Transverse colon (tissue), 4 donors: ENCODE measurements around the gene POU5F1. TPM values are rescaled to one million over a fixed set of nuclear protein-coding genes. Genes with fewer than 3 reads are reported as not detected.

Experiments
- DNase-seq: peaks from one replicate; pipeline ENCODE4 v3.0.0-alpha.2; 2019
- H3K27ac ChIP-seq, 4 donors: fragments of 200-600 bp; sonication (generic); 2 replicates each; pipeline ENCODE4 v1.5.1; 2016 to 2018; ENCODE audit warnings: inconsistent platforms in 4 of 4
- H3K27me3 ChIP-seq: fragments of 200-600 bp; sonication (generic); 2 replicates; pipeline ENCODE4 v1.5.1; 2017; ENCODE audit warnings: inconsistent platforms
- H3K36me3 ChIP-seq, 4 donors: fragments of 200-600 bp; sonication (generic); 2 replicates each; pipeline ENCODE4 v1.5.1; 2017 to 2019; ENCODE audit warnings: inconsistent platforms in 4 of 4
- H3K4me1 ChIP-seq, 4 donors: fragments of 200-600 bp; sonication (generic); 2 replicates each; pipeline ENCODE4 v1.5.1; 2017 to 2020; ENCODE audit warnings: inconsistent platforms in 4 of 4
- H3K4me3 ChIP-seq, 4 donors: fragments of 200-600 bp; sonication (generic); 1 replicate in 1 of 4; 2 replicates in 3 of 4; pipeline versions ENCODE4 v1.5.1 to v1.6.1; 2017 to 2019; ENCODE audit warnings: inconsistent platforms in 4 of 4
- H3K9me3 ChIP-seq, 2 donors: fragments of 200-600 bp; sonication (generic); 2 replicates each; pipeline ENCODE4 v1.5.1; 2017 to 2019; ENCODE audit warnings: inconsistent platforms in 2 of 2
- EP300 ChIP-seq: sonication (generic); formaldehyde crosslinking; IDR thresholded peaks from one replicate; pipeline ENCODE4 v1.6.1; 2017; ENCODE audit warnings: antibody characterized with exemption, low read depth
- POLR2A ChIP-seq: fragments of 450-650 bp; IDR thresholded peaks from one replicate; pipeline ENCODE4 v1.6.1; 2016; ENCODE audit warnings: antibody characterized with exemption, mild to moderate bottlenecking, moderate library complexity
- POLR2AphosphoS5 ChIP-seq, 3 donors: sonication (generic); formaldehyde crosslinking; IDR thresholded peaks; one replicate each; pipeline ENCODE4 v1.6.1; 2016; ENCODE audit warnings: antibody characterized with exemption in 3 of 3
- WGBS, 2 donors: methylation state at CpG; one replicate each; pipeline ENCODE4 v1.1.5; 2018; ENCODE audit warnings: low coverage in 1 of 2; 5-methylcytosine and 5-hydroxymethylcytosine counted together
- in situ Hi-C, 4 donors: fragments of 200-750 bp; cut with MboI; loops; one replicate each; pipeline versions ENCODE4 v1.15.0 to v1.15.1; 2017; ENCODE audit warnings: low sequenced_read_pairs in 3 of 4, low pct_ligation_motif_present in 1 of 4, low pct_unique_long_range_greater_than_20kb in 1 of 4
- intact Hi-C: fragments of 100-400 bp; cut with DNase I; formaldehyde crosslinking; loops from one replicate; pipeline ENCODE4 v1.15.1; 2023; ENCODE audit warnings: low total_unique reads
- total RNA-seq, 4 donors: library from RNA; depleted of rRNA; stranded (reverse); fragments of >200 nt; gene quantifications; one replicate each; pipeline ENCODE4 v1.1.0, GENCODE V29; 2016
- TF ChIP-seq, protein P1 (sequence below), 5 experiments: fragments of 200-600 bp in 3 of 5; fragments of 450-650 bp in 2 of 5; sonication (generic) in 3 of 5; IDR thresholded peaks; 1 replicate in 2 of 5; 2 replicates in 3 of 5; pipeline ENCODE4 v1.5.1; 2016 to 2017; ENCODE audit warnings: antibody characterized with exemption in 5 of 5, inconsistent platforms in 3 of 5, mild to moderate bottlenecking in 2 of 5, moderate library complexity in 1 of 5

The POU5F1 gene
- total RNA-seq, 4 donors from 2014 or later, result 11.5 to 434 (median 29.2) TPM

DNA sequence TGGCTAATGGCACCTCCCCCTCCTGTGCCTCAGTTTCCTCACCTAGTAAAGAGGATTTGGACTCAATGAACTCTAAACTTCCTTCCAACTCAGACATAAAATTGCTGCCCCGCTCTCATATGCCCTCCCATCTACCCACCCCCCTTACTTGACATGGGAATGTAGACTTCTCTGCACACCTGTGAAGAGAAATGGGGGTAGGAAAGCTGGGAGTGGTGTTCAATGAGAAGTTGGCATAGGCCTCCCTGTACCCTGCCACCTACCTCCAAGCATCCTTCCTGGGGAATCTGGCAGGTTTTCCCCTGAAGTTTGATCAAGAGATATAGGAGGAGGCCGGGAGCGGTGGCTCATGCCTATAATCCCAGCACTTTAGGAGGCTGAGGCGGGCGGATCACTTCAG, 3.9 kb upstream of the POU5F1 start:
- DNase-seq, result no peak
- intact Hi-C loops, result no loop called here
- no peaks in the 10 kb centered on the region for H3K27me3 ChIP-seq
- H3K36me3 ChIP-seq, result no peaks in the 10 kb centered on the region
- H3K4me3 ChIP-seq, result no peak overlapping the region
- H3K27ac ChIP-seq, result no peak overlapping the region
- H3K4me1 ChIP-seq, result peaks cover 4 to 11% (median 10%) of the 10 kb centered on the region in 4 donors
- in situ Hi-C loops, result no loop called here
- TF ChIP-seq, protein P1, sequence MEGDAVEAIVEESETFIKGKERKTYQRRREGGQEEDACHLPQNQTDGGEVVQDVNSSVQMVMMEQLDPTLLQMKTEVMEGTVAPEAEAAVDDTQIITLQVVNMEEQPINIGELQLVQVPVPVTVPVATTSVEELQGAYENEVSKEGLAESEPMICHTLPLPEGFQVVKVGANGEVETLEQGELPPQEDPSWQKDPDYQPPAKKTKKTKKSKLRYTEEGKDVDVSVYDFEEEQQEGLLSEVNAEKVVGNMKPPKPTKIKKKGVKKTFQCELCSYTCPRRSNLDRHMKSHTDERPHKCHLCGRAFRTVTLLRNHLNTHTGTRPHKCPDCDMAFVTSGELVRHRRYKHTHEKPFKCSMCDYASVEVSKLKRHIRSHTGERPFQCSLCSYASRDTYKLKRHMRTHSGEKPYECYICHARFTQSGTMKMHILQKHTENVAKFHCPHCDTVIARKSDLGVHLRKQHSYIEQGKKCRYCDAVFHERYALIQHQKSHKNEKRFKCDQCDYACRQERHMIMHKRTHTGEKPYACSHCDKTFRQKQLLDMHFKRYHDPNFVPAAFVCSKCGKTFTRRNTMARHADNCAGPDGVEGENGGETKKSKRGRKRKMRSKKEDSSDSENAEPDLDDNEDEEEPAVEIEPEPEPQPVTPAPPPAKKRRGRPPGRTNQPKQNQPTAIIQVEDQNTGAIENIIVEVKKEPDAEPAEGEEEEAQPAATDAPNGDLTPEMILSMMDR (IDR thresholded peaks at IDR 0.05), result no peak
- TF ChIP-seq POLR2AphosphoS5 (IDR thresholded peaks at IDR 0.05) (no peak), EP300 (no peak), POLR2A (no peak)
- no peaks in the 10 kb centered on the region for H3K9me3 ChIP-seq
- WGBS, 2 donors, result 99% methylated on average over 5 of the region's 5 CpGs; no CpG with 5 or more reads in 1 of the 2 donors

DNA sequence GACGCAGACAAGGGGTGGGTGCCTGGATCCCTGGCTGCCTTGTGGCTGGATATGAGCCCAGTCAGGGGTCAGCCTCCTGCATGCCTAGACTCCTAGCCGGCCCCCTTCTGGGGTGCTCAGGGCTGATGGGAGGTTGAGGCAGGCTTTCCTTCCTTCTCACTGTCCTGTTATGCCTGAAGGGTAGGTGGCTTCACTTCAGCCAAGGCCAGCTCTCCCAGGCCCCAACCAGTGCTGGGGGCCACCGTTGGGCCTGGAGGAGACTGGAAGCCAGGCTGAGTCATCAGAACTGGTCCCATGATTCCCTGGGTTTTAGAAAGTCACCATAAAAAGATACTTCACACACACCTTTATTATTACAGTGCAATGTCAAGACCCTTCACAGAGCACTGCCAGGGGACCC, 2.9 kb upstream of the POU5F1 start:
- 82% methylated on average over 3 of the region's 3 CpGs; no CpG with 5 or more reads in 1 of the 2 donors for WGBS, 2 donors
- Histone ChIP-seq H3K27ac (no peak overlapping the region), H3K4me3 (no peak overlapping the region), H3K4me1 (peaks cover 0 to 2% (median under 1%) of the 10 kb centered on the region in 4 donors), H3K36me3 (no peaks in the 10 kb centered on the region), H3K27me3 (no peaks in the 10 kb centered on the region), H3K9me3 (no peaks in the 10 kb centered on the region)
- intact Hi-C loops (no loop called here), in situ Hi-C loops (no loop called here)
- TF ChIP-seq POLR2AphosphoS5 (IDR thresholded peaks at IDR 0.05) (no peak), POLR2A (no peak), EP300 (no peak)
- TF ChIP-seq, protein P1 (IDR thresholded peaks at IDR 0.05), result no peak
- no peak for DNase-seq

DNA sequence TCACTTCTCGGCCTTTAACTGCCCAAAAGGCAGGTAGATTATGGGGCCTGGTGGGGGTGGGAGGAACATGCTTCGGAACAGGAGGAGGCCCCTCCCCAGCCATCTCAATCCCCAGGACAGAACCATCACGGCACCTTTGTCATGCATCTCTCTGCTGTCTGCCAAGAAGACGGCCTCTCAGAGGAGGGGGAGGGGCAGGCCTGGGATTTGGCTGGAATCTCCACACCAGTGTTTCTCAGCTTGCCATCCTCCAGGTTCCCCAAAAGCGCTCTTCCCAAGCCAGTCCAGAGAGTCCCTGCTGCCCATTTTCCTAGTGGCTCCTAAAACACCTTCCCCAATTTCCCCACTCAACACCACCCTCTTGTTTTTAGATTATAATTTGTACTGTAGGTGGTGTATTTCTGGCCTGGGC, 2.5 kb upstream of the POU5F1 start:
- no peaks in the 10 kb centered on the region for H3K27me3 ChIP-seq
- TF ChIP-seq POLR2A, result no peak
- TF ChIP-seq, protein P1 (IDR thresholded peaks at IDR 0.05), result no peak
- TF ChIP-seq EP300, result no peak
- no peak for TF ChIP-seq POLR2AphosphoS5 (IDR thresholded peaks at IDR 0.05)
- WGBS, 2 donors, result 84% methylated on average over 5 of the region's 5 CpGs; no CpG with 5 or more reads in 1 of the 2 donors
- intact Hi-C loops (no loop called here), in situ Hi-C loops (no loop called here)
- no peaks in the 10 kb centered on the region for H3K4me1 ChIP-seq
- DNase-seq, result no peak
- H3K27ac ChIP-seq, result no peak overlapping the region
- H3K9me3 ChIP-seq, result no peaks in the 10 kb centered on the region
- no peak overlapping the region for H3K4me3 ChIP-seq
- no peaks in the 10 kb centered on the region for H3K36me3 ChIP-seq

DNA sequence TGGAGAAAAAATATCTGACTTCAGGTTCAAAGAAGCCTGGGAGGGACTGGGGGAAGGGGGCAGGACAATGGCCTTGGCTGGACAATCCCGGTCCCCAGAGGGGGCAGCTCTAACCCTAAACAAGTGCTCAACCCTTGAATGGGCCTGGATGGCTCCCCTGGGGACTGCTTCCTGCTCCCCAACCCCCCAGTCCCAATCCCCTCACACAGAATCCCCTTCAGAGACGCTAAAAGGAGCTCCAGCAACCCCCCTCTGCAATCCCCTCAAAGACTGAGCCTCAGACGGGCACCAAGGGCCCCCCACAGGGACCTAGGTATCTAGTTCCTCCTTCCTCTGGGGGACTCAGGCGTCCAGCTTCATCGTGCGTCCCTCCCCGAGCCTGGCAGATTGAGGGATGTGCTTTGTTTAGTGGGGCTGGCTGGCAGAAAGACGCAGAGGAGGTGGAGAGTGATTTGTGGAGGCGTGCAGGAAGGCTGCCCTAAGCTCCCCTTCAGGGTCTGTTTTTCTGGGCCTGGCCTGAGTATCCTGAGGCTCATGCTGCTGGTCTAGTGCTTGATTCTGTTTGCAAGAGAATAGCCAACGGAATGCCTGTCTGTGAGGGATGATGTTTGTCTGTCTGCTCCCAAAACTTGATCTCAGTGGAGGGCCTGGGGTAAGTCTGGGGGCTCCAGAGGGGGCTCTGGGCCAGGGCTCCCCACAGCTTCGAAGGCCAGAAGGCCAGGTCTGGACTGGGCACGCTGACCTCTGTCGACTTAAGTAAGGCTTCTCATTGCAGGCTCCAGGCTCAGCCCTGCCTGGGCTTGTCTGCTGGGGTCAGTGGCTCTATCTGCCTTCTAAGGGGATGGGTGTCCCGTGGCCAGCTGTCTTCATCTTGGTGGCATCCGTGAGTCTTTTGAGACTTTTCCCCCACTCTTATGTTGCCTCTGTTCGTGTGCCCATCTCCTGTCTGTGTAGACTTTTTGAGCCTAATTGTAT, 1.7 kb upstream of the POU5F1 start:
- in situ Hi-C loops (no loop called here), intact Hi-C loops (no loop called here)
- Histone ChIP-seq H3K27me3 (no peaks in the 10 kb centered on the region), H3K36me3 (no peaks in the 10 kb centered on the region), H3K4me3 (no peak overlapping the region), H3K9me3 (no peaks in the 10 kb centered on the region), H3K4me1 (no peaks in the 10 kb centered on the region), H3K27ac (no peak overlapping the region)
- DNase-seq, result no peak
- 70 to 75% methylated on average over 3 to 15 of the region's 16 CpGs for WGBS, 2 donors
- TF ChIP-seq POLR2AphosphoS5 (IDR thresholded peaks at IDR 0.05), result no peak
- TF ChIP-seq POLR2A, result no peak
- TF ChIP-seq EP300, result no peak
- TF ChIP-seq, protein P1 (IDR thresholded peaks at IDR 0.05), result no peak
